Fibroblast of peridontal ligament (primary cell): Measurements from ENCODE around the gene KRTAP20-4.

Experiments
- DNase-seq: peaks from one replicate; pipeline ENCODE4 v3.0.0-alpha.2; 2010; ENCODE audit errors: extremely low read depth

Gene KRTAP20-4

GRCh38 chr21:30652891-30653290, 32.5 kb downstream of the KRTAP20-4 start:
- DNase-seq, result no peak

- no peak for DNase-seq
These were observed 48.3 kb downstream of the KRTAP20-4 start for GRCh38 chr21:30668776-30669175.
